ENCODE measurements around the gene MAF. TPM values are rescaled to one million over a fixed set of nuclear protein-coding genes. Genes with fewer than 3 reads are reported as not detected.

MAF gene
- total RNA-seq, 4 donors from 2014 or later = 75.3 to 160 (median 115) TPM

DNA sequence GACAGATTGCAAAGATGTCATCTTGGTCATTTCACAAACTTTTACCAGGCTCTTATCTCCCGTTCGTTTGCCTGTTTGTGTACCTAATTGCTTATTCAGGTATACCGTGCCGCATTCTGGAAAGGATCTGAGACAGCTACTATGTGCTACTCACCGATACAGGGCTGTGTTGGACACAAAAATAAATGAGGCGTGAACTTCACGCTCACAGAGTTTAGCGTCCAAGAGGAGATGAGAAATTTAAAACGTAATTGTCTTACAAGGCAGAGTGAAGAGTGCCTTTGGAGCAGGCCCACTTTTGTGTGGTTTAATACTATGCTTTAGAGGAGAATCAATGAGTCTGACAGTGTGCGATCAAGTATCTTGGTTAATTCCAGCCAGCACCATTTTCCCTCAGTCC, 26.7 kb downstream of the MAF start:
- DNase-seq (ENCODE audit: low spot score in 2 of 2) = no peak
- no peaks in the 10 kb centered on the region for H3K27me3 ChIP-seq
- 84 to 91% methylated on average over 10 of the region's 10 CpGs for WGBS, 2 donors
- no peaks in the 10 kb centered on the region for H3K36me3 ChIP-seq
- no peak overlapping the region for H3K27ac ChIP-seq
- TF ChIP-seq, protein P1, sequence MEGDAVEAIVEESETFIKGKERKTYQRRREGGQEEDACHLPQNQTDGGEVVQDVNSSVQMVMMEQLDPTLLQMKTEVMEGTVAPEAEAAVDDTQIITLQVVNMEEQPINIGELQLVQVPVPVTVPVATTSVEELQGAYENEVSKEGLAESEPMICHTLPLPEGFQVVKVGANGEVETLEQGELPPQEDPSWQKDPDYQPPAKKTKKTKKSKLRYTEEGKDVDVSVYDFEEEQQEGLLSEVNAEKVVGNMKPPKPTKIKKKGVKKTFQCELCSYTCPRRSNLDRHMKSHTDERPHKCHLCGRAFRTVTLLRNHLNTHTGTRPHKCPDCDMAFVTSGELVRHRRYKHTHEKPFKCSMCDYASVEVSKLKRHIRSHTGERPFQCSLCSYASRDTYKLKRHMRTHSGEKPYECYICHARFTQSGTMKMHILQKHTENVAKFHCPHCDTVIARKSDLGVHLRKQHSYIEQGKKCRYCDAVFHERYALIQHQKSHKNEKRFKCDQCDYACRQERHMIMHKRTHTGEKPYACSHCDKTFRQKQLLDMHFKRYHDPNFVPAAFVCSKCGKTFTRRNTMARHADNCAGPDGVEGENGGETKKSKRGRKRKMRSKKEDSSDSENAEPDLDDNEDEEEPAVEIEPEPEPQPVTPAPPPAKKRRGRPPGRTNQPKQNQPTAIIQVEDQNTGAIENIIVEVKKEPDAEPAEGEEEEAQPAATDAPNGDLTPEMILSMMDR (IDR thresholded peaks at IDR 0.05) = no peak
- TF ChIP-seq POLR2A (IDR thresholded peaks at IDR 0.05) (no peak), EP300 (IDR thresholded peaks at IDR 0.05) (no peak)
- H3K4me3 ChIP-seq = no peak overlapping the region
- peaks cover 0 to 21% (median 5%) of the 10 kb centered on the region in 4 donors for H3K4me1 ChIP-seq
- H3K9me3 ChIP-seq = no peaks in the 10 kb centered on the region

DNA sequence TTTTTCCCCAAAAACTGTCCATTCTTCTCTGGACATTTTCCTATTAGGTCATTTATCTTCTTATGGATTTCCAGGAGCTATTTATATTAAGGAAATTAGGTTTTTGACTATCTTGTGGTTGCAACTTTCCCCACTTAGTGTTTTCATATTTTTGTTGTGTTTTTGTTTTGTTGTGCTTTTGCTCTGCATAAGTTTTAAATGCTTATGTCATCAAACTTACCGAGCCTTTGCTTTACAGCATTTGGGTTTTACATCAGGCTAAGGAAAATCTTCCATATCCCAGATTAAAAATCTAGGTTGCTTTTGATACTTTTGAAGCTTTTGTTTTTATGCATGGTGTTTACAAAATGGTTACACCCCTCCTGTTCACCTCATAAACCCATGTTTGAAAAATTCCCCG, 27.5 kb downstream of the MAF start:
- no peak overlapping the region for H3K4me3 ChIP-seq
- H3K27ac ChIP-seq = no peak overlapping the region
- H3K36me3 ChIP-seq = no peaks in the 10 kb centered on the region
- no peaks in the 10 kb centered on the region for H3K27me3 ChIP-seq
- 48 to 67% methylated on average over 2 of the region's 2 CpGs for WGBS, 2 donors
- no peak for DNase-seq (ENCODE audit: low spot score in 2 of 2)
- peaks cover 0 to 19% (median 5%) of the 10 kb centered on the region in 4 donors for H3K4me1 ChIP-seq
- no peaks in the 10 kb centered on the region for H3K9me3 ChIP-seq
- TF ChIP-seq EP300 (IDR thresholded peaks at IDR 0.05) = no peak

DNA sequence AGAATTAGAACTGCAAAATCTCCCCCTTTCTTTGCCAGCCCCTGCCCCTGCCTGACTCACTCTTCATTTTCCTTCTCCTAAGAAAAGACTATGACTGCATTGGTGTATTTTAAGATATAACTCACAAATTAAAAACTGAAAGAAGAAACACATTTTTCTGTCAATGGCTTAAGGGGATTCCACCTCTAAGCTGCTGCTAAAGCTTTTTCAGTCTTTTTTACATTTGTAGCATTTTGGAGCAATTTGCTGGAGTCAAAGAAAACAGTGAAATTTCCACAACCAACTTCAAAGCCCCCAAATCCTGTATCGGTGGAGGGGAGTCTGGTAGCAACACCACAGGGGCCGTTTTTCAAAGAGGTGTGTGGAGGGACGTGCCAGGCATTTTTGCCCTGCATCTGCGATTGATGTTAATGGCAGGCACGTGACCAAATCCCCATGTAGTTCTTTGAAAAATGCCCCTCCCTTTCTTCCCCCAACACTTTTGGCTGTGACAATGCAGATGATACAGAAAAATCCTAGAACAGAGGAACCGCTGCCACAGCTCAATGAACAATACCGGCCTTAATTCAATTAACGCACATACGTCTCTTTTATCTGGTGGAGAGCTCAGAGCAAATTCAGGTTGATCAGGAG, 28.5 kb downstream of the MAF start:
- WGBS, 2 donors = 46 to 51% methylated on average over 9 of the region's 9 CpGs
- Histone ChIP-seq H3K27ac (peak overlapping the region in 1 of 4 donors; percentile 8), H3K36me3 (no peaks in the 10 kb centered on the region), H3K4me1 (peaks cover 0 to 19% (median 5%) of the 10 kb centered on the region in 4 donors), H3K4me3 (peak overlapping the region in 1 of 4 donors; percentile 16), H3K27me3 (no peaks in the 10 kb centered on the region), H3K9me3 (no peaks in the 10 kb centered on the region)
- no peak for DNase-seq (ENCODE audit: low spot score in 2 of 2)
- TF ChIP-seq POLR2A (IDR thresholded peaks at IDR 0.05) (no peak), EP300 (IDR thresholded peaks at IDR 0.05) (no peak)
- TF ChIP-seq, protein P1 (IDR thresholded peaks at IDR 0.05) = no peak

DNA sequence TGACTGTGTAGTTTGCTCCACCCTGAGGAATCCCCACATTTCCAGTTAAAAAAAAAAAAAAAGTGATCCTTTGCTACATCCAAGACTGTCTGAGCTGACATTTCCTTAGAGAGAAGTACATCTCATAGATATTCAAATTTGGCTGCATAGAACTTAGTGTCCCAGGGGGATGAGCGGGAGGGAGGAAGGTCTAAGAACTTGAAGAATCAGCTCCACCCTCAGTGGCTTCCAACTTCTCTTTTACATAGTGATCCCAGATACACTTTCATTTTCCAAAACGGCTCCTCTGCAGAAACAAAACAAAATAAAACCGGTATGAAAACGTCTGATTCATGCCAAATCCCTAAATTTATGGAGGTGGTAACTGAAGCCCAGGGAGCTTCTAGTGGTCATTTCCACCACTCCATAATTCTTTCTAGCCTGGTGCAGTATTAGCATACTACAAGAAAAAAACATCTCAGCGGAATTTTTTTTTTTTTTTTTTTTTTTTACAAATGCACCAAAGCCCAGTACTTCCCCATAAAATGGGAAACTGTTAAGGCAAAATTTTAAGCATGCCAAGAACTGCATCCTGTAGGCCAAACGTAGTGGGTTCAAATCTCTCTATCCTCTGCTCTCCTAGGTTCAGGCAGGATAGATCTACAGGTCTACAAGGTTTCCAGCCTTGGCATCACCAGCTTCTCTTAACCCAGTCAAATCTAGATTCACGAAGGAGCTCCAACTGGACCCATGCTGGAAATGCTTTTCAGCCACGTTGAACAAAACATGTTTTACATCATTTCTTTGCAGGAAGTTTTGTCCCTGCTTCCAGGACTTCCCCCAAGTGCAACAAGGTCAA, 29.3 kb downstream of the MAF start:
- Histone ChIP-seq H3K27ac (peak overlapping the region in 2 of 4 donors; percentile 8 to 36), H3K27me3 (no peaks in the 10 kb centered on the region), H3K4me3 (peak overlapping the region in 1 of 4 donors; percentile 38), H3K36me3 (no peaks in the 10 kb centered on the region), H3K4me1 (peaks cover 0 to 19% (median 5%) of the 10 kb centered on the region in 4 donors), H3K9me3 (no peaks in the 10 kb centered on the region)
- WGBS, 2 donors = 31 to 33% methylated on average over 8 of the region's 8 CpGs
- no peak for DNase-seq (ENCODE audit: low spot score in 2 of 2)
- TF ChIP-seq, protein P1 (IDR thresholded peaks at IDR 0.05) = no peak
- TF ChIP-seq POLR2A (IDR thresholded peaks at IDR 0.05) = no peak
- peak in 1 of 2 donors; percentile 26 for TF ChIP-seq EP300 (IDR thresholded peaks at IDR 0.05)

DNA sequence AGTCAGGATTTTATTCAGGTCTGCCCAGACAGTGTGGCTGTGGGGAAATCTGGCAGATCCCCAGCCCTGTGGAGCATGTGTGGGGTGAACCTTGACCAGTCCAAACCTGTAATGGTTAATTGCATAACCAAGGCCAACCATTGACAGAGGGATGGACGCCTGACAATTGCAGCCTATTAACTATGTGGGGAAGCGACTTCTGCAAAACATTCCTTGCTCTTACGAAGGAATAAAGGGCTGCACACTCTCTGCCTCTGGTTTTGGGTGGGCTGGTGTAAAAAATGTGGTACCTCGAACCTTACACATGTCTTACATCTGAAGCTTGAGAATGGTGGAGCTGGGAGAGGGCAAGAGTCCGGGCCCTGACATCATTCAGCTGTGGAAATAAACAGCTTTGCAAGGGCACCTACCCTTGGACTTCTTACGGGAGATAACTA, 35.8 kb downstream of the MAF start:
- no peaks in the 10 kb centered on the region for H3K27me3 ChIP-seq
- H3K4me3 ChIP-seq = no peak overlapping the region
- 76 to 81% methylated on average over 6 of the region's 6 CpGs for WGBS, 2 donors
- TF ChIP-seq POLR2A (IDR thresholded peaks at IDR 0.05) (no peak), EP300 (IDR thresholded peaks at IDR 0.05) (no peak)
- TF ChIP-seq, protein P1 (IDR thresholded peaks at IDR 0.05) = no peak
- H3K27ac ChIP-seq = no peak overlapping the region
- no peaks in the 10 kb centered on the region for H3K36me3 ChIP-seq
- no peak for DNase-seq (ENCODE audit: low spot score in 2 of 2)
- no peaks in the 10 kb centered on the region for H3K4me1 ChIP-seq
- no peaks in the 10 kb centered on the region for H3K9me3 ChIP-seq

Data from tibial nerve (tissue), 4 donors.